GM12801 (cell line): ENCODE data around the gene MYH16.

ENCODE experiments used
- CTCF ChIP-seq: IDR thresholded peaks from one replicate; pipeline ENCODE4 v1.5.1; 2011; ENCODE audit warnings: control low read depth; ENCODE audit not compliant: insufficient read length; ENCODE audit errors: extremely low read depth

Gene MYH16

GRCh38 chr7:99359465-99360154 is 87.0 kb downstream of the MYH16 start:
- TF ChIP-seq CTCF: no peak
